ENCODE data around the gene HSD17B13.

DNA sequence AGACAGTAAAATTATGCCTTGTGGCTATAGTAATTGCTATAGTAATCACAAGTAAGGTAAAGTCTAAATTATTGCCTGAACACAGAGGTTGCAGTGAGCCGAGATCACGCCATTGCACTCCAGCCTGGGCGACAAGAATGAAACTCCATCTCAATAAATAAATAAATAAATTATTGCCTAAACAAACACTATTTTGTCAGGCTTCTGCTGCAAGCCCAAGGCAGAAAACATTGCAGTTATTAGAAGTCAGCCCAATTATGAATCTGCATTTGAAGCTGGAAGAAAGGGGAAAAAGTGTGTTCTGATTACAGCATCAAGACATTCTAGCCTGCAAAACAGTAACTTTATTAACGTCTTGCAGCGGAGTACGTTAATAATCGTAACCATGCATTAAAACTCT lies 17.1 kb downstream of the HSD17B13 start:
- TF ChIP-seq POLR2A (IDR thresholded peaks at IDR 0.05): no peak
- TF ChIP-seq, protein P1, sequence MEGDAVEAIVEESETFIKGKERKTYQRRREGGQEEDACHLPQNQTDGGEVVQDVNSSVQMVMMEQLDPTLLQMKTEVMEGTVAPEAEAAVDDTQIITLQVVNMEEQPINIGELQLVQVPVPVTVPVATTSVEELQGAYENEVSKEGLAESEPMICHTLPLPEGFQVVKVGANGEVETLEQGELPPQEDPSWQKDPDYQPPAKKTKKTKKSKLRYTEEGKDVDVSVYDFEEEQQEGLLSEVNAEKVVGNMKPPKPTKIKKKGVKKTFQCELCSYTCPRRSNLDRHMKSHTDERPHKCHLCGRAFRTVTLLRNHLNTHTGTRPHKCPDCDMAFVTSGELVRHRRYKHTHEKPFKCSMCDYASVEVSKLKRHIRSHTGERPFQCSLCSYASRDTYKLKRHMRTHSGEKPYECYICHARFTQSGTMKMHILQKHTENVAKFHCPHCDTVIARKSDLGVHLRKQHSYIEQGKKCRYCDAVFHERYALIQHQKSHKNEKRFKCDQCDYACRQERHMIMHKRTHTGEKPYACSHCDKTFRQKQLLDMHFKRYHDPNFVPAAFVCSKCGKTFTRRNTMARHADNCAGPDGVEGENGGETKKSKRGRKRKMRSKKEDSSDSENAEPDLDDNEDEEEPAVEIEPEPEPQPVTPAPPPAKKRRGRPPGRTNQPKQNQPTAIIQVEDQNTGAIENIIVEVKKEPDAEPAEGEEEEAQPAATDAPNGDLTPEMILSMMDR (IDR thresholded peaks at IDR 0.05): no peak
